KMS-11 (cell line): ENCODE results near the gene IFI27L1.

ENCODE experiments used
- H2AFZ ChIP-seq: fragments of 200-600 bp; sonication (generic); 2 replicates; pipeline ENCODE4 v1.6.1; 2016; ENCODE audit warnings: antibody characterized with exemption, mixed run types, low read depth
- H3K27ac ChIP-seq: fragments of 200-600 bp; sonication (generic); 2 replicates; pipeline ENCODE4 v1.6.1; 2016; ENCODE audit warnings: mild to moderate bottlenecking, mixed run types
- H3K27me3 ChIP-seq: fragments of 200-600 bp; sonication (generic); 2 replicates; pipeline ENCODE4 v1.6.1; 2017; ENCODE audit warnings: mild to moderate bottlenecking, low read depth, mixed run types, moderate library complexity; ENCODE audit not compliant: insufficient read depth
- H3K36me3 ChIP-seq: fragments of 200-600 bp; sonication (generic); 2 replicates; pipeline ENCODE4 v1.6.1; 2017; ENCODE audit warnings: mild to moderate bottlenecking, mixed run types; ENCODE audit not compliant: insufficient read depth
- H3K4me1 ChIP-seq: fragments of 200-600 bp; sonication (generic); 2 replicates; pipeline ENCODE4 v1.6.1; 2016; ENCODE audit warnings: mild to moderate bottlenecking, low read depth, mixed run types; ENCODE audit not compliant: poor library complexity, severe bottlenecking
- H3K4me2 ChIP-seq: fragments of 200-600 bp; sonication (generic); 2 replicates; pipeline ENCODE4 v1.7.0; 2016; ENCODE audit warnings: mild to moderate bottlenecking, mixed run types
- H3K4me3 ChIP-seq: fragments of 200-600 bp; sonication (generic); IDR thresholded peaks from 2 replicates; pipeline ENCODE4 v1.6.1; 2017; ENCODE audit warnings: low read depth, low read length, mixed read lengths; ENCODE audit not compliant: insufficient read depth
- H3K79me2 ChIP-seq: fragments of 200-600 bp; sonication (generic); 2 replicates; pipeline ENCODE4 v1.6.1; 2016; ENCODE audit warnings: low read depth, mixed run types; ENCODE audit not compliant: insufficient read depth
- H3K9ac ChIP-seq: fragments of 200-600 bp; sonication (generic); 2 replicates; pipeline ENCODE4 v1.6.1; 2016; ENCODE audit warnings: mild to moderate bottlenecking, mixed run types
- H4K20me1 ChIP-seq: fragments of 200-600 bp; sonication (generic); 2 replicates; pipeline ENCODE4 v1.6.1; 2016; ENCODE audit warnings: mild to moderate bottlenecking, mixed run types; ENCODE audit not compliant: insufficient read depth
- CTCF ChIP-seq: fragments of 200-600 bp; sonication (generic); conservative IDR thresholded peaks from 2 replicates; pipeline ENCODE4 v1.6.1; 2017; ENCODE audit warnings: low read depth, mild to moderate bottlenecking, antibody characterized with exemption, low read length, moderate library complexity, mixed read lengths

IFI27L1 gene

GRCh38 chr14:94058128-94058673 lies 22.9 kb upstream of the IFI27L1 start:
- no peaks in the 10 kb centered on the region for H3K27me3 ChIP-seq
- no peak for TF ChIP-seq CTCF
- H3K9ac ChIP-seq = no peak overlapping the region
- H3K4me3 ChIP-seq = no peak overlapping the region
- H3K4me1 ChIP-seq = peaks cover 71% of the 10 kb centered on the region
- no peak overlapping the region for H2AFZ ChIP-seq
- H3K27ac ChIP-seq = peak overlapping the region; percentile 42; the same call in 1 of the 2 replicates
- peaks cover 4% of the 10 kb centered on the region; the same call in 1 of the 2 replicates for H3K36me3 ChIP-seq
- H3K4me2 ChIP-seq = peak overlapping the region; percentile 9; the same call in 1 of the 2 replicates
- 0 out of 2 replicates have a peak, but pooled peaks cover 7% of the 10 kb centered on the region for H4K20me1 ChIP-seq
- peaks cover 28% of the 10 kb centered on the region; the same call in 1 of the 2 replicates for H3K79me2 ChIP-seq

GRCh38 chr14:94058674-94059138 lies 22.4 kb upstream of the IFI27L1 start:
- Histone ChIP-seq H3K4me1 (peaks cover 67% of the 10 kb centered on the region), H3K4me2 (peak overlapping the region; percentile 9; the same call in 1 of the 2 replicates), H3K9ac (no peak overlapping the region), H3K4me3 (no peak overlapping the region), H3K79me2 (peaks cover 33% of the 10 kb centered on the region; the same call in 1 of the 2 replicates), H2AFZ (no peak overlapping the region), H3K27ac (peak overlapping the region; percentile 42; the same call in 1 of the 2 replicates), H3K27me3 (no peaks in the 10 kb centered on the region), H3K36me3 (peaks cover 4% of the 10 kb centered on the region; the same call in 1 of the 2 replicates), H4K20me1 (peaks cover 12% of the 10 kb centered on the region; the same call in 1 of the 2 replicates)
- no peak for TF ChIP-seq CTCF

GRCh38 chr14:94059998-94060397 lies 21.1 kb upstream of the IFI27L1 start:
- no peaks in the 10 kb centered on the region for H3K27me3 ChIP-seq
- H3K79me2 ChIP-seq = peaks cover 39% of the 10 kb centered on the region; the same call in 1 of the 2 replicates
- H3K4me3 ChIP-seq = no peak overlapping the region
- peaks cover 54% of the 10 kb centered on the region for H3K4me1 ChIP-seq
- TF ChIP-seq CTCF = no peak
- H3K9ac ChIP-seq = no peak overlapping the region
- H3K27ac ChIP-seq = no peak overlapping the region
- no peak overlapping the region for H3K4me2 ChIP-seq
- H2AFZ ChIP-seq = no peak overlapping the region
- peaks cover 4% of the 10 kb centered on the region; the same call in 1 of the 2 replicates for H3K36me3 ChIP-seq
- H4K20me1 ChIP-seq = peaks cover 17% of the 10 kb centered on the region; the same call in 1 of the 2 replicates

- Histone ChIP-seq H3K4me1 (peaks cover 29% of the 10 kb centered on the region), H3K27ac (no peak overlapping the region), H2AFZ (no peak overlapping the region), H3K4me3 (no peak overlapping the region), H3K9ac (no peak overlapping the region), H3K36me3 (peaks cover 4% of the 10 kb centered on the region; the same call in 1 of the 2 replicates), H3K79me2 (peaks cover 56% of the 10 kb centered on the region), H3K4me2 (no peak overlapping the region), H4K20me1 (peaks cover 12% of the 10 kb centered on the region; the same call in 1 of the 2 replicates), H3K27me3 (no peaks in the 10 kb centered on the region)
- TF ChIP-seq CTCF = no peak
These were observed 18.7 kb upstream of the IFI27L1 start for GRCh38 chr14:94062344-94062940.
